NCI-H1092 (cell line): ENCODE data around the gene PBX4.

Source experiments
- DNase-seq: peaks from one replicate; lab custom pipeline; 2025; lab: John Stamatoyannopoulos, UW

The PBX4 gene

GRCh38 chr19:19554074-19555023, 64.1 kb downstream of the PBX4 start:
- DNase-seq: no peak

- DNase-seq: no peak
These were observed 64.8 kb downstream of the PBX4 start for GRCh38 chr19:19553670-19554069.

DNA sequence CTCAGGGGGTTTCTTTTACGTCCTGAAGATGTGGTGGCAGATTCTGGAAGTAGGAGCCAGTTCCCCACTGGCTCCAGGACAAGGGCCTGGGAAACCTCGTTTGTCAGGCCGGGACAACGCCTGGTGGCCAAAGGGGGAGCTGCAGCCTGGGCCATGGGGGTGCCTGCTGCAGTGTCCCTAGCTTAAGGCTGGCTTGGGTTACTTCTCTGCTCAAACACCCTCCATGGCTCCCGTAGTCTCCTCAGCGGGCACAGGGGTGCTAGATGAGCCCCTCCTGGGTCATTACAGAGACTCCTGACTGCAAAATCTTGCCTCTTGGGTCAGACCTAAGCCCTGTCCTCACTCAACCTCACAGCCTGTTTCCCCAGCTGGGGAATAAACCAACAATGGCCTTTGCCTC, 65.7 kb downstream of the PBX4 start:
- DNase-seq: no peak

GRCh38 chr19:19551853-19552192, 66.7 kb downstream of the PBX4 start:
- DNase-seq: no peak

DNA sequence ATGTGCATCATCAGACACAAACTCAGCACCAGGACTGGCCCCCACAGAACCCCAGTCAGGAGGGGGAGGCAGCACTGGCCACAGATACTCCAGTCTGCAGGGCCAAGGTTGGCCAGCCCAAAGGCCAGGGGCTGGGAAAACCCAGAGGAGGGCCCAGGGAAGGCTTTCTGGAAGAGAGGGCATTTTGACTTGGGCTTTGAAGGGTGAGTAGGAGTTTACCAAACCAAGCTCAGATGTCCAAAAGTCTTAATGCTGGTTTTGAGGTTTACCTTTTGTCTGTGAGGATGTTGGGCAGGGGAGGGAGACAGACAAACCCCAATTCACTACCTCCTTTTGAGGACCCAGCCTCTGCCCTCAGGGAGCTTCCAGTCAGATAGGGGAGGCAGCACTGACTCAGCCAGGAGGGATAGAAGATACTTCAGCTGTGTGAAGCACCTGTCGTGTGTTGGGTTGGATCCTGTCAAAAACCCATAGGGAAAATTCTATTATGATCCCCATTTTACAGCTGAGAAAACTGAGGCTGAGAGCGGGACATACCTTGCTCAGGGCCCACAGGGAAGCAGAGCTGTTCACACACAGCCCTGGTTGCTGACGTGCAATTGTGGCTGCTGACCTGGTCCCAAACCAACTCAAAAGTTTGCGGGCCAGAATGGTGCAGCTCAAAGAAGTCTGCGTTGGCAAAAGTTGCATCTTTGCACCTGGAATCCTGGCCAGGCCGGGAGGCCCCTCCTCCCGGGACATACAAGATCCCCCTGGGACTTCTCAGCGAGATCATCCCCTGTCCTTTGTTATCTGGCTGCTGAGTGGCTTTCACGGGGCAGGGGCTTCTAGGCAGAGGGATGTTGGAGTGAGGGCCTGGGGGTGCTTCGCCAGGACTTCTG, 67.3 kb downstream of the PBX4 start:
- no peak for DNase-seq

DNA sequence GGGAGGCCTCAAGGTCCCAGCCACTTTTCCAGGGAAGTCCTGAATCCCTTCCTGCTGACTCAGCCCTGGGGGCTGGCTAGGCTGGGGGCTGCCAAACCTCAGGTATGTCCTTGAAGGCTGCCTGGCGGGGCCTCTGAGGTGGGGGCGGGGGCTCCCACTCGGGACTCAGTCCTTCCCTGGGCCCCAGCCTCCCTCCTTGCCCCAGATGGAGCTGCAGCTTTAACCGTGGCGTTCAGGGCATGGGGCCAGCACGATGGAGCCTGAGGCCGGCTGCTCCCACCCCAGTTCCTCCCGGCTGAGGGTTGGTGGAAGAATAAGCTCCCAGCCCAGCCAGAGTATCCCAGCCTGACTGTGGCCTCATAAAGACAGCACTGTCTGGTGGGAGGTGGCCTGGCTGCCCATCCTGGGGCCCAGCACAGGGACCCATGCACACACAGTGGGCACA, 68.0 kb downstream of the PBX4 start:
- no peak for DNase-seq

DNA sequence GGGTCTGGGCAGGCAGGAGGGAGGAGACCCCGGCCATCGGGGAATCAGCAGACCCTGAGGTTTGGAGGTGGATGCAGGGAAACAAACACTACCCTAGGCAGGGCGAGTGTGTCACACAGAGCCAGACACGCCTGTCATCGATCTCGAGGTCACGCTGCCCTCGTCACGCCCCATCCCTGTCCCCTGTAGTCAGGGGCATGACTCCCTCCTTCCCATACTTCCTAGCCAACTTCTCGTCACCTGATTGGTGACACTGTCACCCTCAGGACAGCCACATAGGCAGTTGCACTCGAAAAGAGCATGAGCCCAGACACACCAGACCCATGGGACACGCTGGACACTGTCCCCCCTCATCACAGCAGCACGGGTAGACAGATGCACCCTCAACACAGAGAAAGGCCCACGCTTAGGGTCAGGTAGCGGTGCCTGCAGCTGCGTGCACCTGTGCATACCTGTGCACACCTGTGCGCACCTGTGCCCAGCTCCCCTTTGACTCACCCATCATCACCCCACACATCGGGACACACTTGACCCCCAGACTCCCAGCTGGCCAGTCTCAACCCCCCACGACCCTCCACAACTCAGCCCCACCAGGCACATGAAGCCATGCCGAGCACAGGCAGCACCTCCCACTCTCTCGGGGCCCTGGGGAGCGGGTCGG, 68.6 kb downstream of the PBX4 start:
- DNase-seq: no peak

- DNase-seq: no peak
These were observed 69.3 kb downstream of the PBX4 start for GRCh38 chr19:19548915-19549759.

- DNase-seq: no peak
These were observed 70.7 kb downstream of the PBX4 start for GRCh38 chr19:19547674-19548336.

GRCh38 chr19:19546751-19547162, 71.7 kb downstream of the PBX4 start:
- no peak for DNase-seq

DNA sequence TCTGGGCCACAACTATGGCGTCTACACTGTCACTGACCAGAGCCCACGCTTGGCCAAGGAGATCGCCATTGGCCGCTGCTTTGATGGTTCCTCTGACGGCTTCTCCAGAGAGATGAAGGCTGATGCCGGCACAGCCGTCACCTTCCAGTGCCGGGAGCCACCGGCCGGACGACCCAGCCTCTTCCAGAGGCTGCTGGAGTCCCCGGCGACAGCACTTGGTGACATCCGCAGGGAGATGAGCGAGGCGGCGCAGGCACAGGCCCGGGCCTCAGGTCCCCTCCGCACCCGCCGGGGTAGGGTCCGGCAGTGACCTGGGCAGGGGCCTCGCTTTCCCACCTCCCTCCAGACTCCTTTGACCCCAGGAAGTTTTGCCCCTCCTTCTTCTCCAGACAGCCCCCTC, 72.8 kb downstream of the PBX4 start:
- no peak for DNase-seq

DNA sequence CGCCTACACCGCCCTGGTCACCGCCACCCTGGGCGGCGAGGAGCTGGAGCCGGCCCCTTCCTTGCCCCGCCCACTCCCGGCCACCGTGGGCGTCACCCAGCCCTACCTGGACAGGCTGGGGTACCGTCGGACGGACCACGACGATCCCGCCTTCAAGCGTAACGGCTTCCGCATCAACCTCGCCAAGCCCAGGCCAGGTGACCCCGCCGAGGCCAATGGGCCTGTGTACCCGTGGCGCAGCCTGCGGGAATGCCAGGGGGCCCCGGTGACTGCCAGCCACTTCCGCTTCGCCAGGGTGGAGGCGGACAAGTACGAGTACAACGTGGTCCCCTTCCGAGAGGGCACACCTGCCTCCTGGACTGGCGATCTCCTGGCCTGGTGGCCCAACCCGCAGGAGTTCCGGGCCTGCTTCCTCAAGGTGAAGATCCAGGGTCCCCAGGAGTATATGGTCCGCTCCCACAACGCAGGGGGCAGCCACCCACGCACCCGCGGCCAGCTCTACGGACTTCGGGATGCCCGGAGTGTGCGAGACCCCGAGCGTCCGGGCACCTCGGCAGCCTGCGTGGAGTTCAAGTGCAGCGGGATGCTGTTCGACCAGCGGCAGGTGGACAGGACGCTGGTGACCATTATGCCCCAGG, 73.4 kb downstream of the PBX4 start:
- no peak for DNase-seq

DNA sequence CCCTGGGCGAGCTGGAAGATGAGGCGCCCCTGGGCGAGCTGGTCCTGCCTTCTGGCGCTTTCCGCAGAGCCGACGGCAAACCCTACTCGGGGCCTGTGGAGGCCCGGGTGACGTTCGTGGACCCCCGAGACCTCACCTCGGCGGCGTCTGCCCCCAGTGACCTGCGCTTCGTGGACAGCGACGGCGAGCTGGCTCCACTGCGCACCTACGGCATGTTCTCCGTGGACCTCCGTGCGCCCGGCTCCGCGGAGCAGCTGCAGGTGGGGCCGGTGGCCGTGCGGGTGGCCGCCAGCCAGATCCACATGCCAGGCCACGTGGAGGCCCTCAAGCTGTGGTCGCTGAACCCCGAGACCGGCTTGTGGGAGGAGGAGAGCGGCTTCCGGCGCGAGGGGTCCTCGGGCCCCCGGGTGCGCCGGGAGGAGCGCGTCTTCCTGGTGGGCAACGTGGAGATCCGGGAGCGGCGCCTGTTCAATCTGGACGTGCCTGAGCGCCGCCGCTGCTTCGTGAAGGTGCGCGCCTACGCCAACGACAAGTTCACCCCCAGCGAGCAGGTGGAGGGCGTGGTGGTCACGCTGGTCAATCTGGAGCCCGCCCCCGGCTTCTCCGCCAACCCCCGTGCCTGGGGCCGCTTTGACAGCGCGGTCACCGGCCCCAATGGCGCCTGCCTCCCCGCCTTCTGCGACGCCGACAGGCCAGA, 74.1 kb downstream of the PBX4 start:
- DNase-seq: no peak

- DNase-seq: no peak
These were observed 74.8 kb downstream of the PBX4 start for GRCh38 chr19:19543640-19544039.

DNA sequence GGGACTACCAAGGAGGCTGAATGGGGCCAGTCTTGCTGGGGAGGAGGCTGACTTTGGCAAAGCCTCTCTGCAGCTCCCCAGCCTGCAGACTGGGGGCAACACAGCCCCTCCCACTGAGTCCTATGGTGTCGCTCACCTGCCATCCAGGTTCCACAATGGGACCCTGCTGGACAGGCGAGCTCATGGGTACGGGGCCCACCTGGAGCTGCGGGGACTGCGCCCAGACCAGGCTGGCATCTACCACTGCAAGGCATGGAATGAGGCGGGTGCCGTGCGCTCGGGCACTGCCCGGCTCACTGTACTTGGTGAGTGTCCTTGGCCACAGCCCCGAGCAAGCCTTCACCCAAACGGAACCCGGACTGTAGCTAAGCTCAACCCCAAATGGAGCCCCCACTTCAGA, 75.4 kb downstream of the PBX4 start:
- no peak for DNase-seq

- no peak for DNase-seq
These were observed 76.0 kb downstream of the PBX4 start for GRCh38 chr19:19542507-19542906.

- DNase-seq: no peak
These were observed 76.9 kb downstream of the PBX4 start for GRCh38 chr19:19541616-19542015.

GRCh38 chr19:19540715-19541515, 77.6 kb downstream of the PBX4 start:
- peak; percentile 7 for DNase-seq
